Smooth muscle cell (in vitro differentiated cells): ENCODE measurements around the gene ST3GAL4. TPM values are rescaled to one million over a fixed set of nuclear protein-coding genes. Genes with fewer than 3 reads are reported as not detected.

Experiments
- DNase-seq: peaks from one replicate; lab custom pipeline; 2025; ENCODE audit not compliant: unreplicated experiment; lab: John Stamatoyannopoulos, UW
- H2AFZ ChIP-seq: fragments of 200-600 bp; sonication (generic); 2 replicates; pipeline ENCODE4 v1.6.0; 2016; ENCODE audit warnings: antibody characterized with exemption, low read depth, mild to moderate bottlenecking
- H3F3A ChIP-seq: fragments of 200-600 bp; sonication (generic); 2 replicates; pipeline ENCODE4 v1.6.0; 2017; ENCODE audit warnings: antibody characterized with exemption, low read depth
- H3K27ac ChIP-seq: fragments of 200-600 bp; sonication (generic); 2 replicates; pipeline ENCODE4 v1.5.1; 2016; ENCODE audit warnings: low read depth, mild to moderate bottlenecking
- H3K27me3 ChIP-seq: fragments of 200-600 bp; sonication (generic); 2 replicates; pipeline ENCODE4 v1.6.1; 2016; ENCODE audit warnings: low read depth, mild to moderate bottlenecking
- H3K36me3 ChIP-seq: fragments of 200-600 bp; sonication (generic); 2 replicates; pipeline ENCODE4 v1.5.1; 2016; ENCODE audit warnings: low read depth
- H3K4me1 ChIP-seq: fragments of 200-600 bp; sonication (generic); 2 replicates; pipeline ENCODE4 v1.5.1; 2016; ENCODE audit warnings: low read depth
- H3K4me2 ChIP-seq: fragments of 200-600 bp; sonication (generic); 2 replicates; pipeline ENCODE4 v1.6.0; 2016; ENCODE audit warnings: mild to moderate bottlenecking
- H3K4me3 ChIP-seq: fragments of 200-600 bp; sonication (generic); 2 replicates; pipeline ENCODE4 v1.5.1; 2016; ENCODE audit warnings: mild to moderate bottlenecking
- H3K79me2 ChIP-seq: fragments of 200-600 bp; sonication (generic); 2 replicates; pipeline ENCODE4 v1.6.0; 2016; ENCODE audit warnings: low read depth, mild to moderate bottlenecking
- H3K9ac ChIP-seq: fragments of 200-600 bp; sonication (generic); 2 replicates; pipeline ENCODE4 v1.6.0; 2016; ENCODE audit warnings: low read depth
- H3K9me3 ChIP-seq: fragments of 200-600 bp; sonication (generic); replicated peaks from 2 replicates; pipeline ENCODE4 v1.5.1; 2016; ENCODE audit warnings: low read depth
- H4K20me1 ChIP-seq: fragments of 200-600 bp; sonication (generic); 2 replicates; pipeline ENCODE4 v1.6.0; 2016; ENCODE audit warnings: low read depth
- WGBS: methylation state at CpG from one replicate; pipeline ENCODE4 v1.1.7; 2016; ENCODE audit warnings: low lambda C conversion rate; 5-methylcytosine and 5-hydroxymethylcytosine counted together
- polyA plus RNA-seq: library from polyadenylated mRNA; unstranded; fragments of >200 nt; fragmentation: Nextera tagmentation; extraction: Ambion mirVana; gene quantifications from 2 replicates; pipeline ENCODE4 v1.2.1, GENCODE V29; 2016
- total RNA-seq: library from RNA; depleted of rRNA; stranded (reverse); fragments of >200 nt; gene quantifications from 2 replicates; pipeline ENCODE4 v1.2.3, GENCODE V29; 2014
- TF ChIP-seq, protein P1 (sequence below): fragments of 200-600 bp; sonication (generic); IDR thresholded peaks from 2 replicates; pipeline ENCODE4 v1.5.1; 2017; ENCODE audit warnings: borderline replicate concordance, mild to moderate bottlenecking, antibody characterized with exemption; ENCODE audit not compliant: insufficient read depth, poor library complexity, severe bottlenecking

Gene ST3GAL4
- total and polyA plus RNA-seq, 2 experiments from 2014 or later, result 60.3 to 60.9 TPM

DNA sequence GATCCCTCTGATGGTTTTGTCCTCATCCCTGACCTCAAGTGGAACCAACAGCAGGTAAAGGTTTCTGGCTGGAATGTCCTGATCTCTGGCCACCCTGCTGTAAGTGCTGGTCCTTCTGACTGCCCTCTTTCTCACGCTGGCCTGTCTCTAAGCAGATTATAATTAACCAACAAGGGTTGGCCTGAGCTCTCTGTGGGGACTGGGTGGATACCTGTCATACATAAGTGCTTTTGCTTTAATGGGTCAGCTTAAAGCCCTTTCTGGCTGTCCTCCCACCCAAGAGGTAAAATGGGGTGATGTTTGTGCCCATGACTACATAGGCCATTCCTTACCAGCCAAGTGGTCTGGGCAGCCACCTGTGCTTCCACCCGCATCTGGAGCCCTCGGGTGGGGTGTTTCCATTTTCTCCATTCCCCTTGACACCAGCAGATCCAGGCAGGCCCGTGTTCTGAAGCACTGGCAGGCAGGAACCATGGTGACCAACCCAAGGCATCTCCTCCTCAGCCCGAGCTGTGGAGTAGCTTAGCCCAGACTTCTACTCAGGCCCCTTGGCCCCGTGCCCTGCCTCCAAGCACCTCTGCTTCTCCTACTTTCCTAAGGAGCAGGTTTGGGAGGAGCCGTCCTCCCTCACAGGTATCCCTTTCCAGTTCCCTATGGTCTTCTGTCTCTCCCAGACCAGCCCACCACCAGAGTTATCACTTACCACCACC is 17.0 kb upstream of the ST3GAL4 start:
- Histone ChIP-seq H3K4me2 (no peak overlapping the region), H3K27ac (peak overlapping the region; percentile 81), H3K79me2 (no peaks in the 10 kb centered on the region), H3K9me3 (no peaks in the 10 kb centered on the region), H3K27me3 (no peaks in the 10 kb centered on the region), H3K4me1 (peaks cover 41% of the 10 kb centered on the region), H3K9ac (no peak overlapping the region), H2AFZ (no peak overlapping the region), H3K4me3 (no peak overlapping the region), H3F3A (peaks cover 23% of the 10 kb centered on the region), H4K20me1 (no peaks in the 10 kb centered on the region), H3K36me3 (no peaks in the 10 kb centered on the region)
- DNase-seq, result no peak
- WGBS, result 95% methylated on average over 7 of the region's 7 CpGs
- TF ChIP-seq, protein P1, sequence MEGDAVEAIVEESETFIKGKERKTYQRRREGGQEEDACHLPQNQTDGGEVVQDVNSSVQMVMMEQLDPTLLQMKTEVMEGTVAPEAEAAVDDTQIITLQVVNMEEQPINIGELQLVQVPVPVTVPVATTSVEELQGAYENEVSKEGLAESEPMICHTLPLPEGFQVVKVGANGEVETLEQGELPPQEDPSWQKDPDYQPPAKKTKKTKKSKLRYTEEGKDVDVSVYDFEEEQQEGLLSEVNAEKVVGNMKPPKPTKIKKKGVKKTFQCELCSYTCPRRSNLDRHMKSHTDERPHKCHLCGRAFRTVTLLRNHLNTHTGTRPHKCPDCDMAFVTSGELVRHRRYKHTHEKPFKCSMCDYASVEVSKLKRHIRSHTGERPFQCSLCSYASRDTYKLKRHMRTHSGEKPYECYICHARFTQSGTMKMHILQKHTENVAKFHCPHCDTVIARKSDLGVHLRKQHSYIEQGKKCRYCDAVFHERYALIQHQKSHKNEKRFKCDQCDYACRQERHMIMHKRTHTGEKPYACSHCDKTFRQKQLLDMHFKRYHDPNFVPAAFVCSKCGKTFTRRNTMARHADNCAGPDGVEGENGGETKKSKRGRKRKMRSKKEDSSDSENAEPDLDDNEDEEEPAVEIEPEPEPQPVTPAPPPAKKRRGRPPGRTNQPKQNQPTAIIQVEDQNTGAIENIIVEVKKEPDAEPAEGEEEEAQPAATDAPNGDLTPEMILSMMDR, result no peak

DNA sequence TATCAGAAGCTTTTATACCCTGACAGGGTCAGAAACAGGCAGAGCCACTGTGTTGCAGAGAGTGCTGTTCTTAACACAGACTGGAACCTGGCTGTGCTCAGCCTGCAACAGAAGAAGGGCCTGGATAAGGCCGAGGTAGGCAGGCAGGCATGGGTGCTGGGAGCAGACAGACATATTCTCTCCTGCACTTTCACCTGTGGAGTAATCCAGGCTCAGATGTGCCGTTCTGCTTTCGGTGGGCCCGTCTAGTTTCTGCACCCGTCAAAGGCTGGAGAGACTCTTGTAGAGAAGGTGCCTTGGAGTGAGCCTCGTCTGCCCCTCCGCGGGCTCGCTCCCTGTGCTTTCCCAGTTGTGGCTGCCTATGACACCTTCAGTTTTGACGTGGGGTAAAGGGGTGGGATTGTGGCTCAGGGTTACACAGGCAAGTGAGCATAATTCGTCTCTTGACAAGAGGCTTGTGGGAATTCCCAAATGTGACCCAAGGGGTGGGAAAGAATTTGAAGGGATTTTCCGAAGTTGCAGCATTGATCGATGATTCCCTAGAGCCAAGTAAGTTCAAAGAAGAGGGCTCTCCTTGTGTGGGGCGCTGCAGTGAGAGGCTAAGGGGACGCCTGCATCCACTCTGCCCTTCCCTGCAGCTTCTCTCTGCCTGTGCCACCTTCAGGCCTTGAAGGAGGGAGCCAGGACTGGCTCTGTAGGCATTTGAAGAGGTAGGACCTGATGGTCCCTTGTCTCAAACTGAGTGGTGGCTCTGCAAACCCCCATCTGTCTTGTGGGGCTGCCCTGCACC is 16.2 kb upstream of the ST3GAL4 start:
- peak overlapping the region; percentile 81 for H3K27ac ChIP-seq

DNA sequence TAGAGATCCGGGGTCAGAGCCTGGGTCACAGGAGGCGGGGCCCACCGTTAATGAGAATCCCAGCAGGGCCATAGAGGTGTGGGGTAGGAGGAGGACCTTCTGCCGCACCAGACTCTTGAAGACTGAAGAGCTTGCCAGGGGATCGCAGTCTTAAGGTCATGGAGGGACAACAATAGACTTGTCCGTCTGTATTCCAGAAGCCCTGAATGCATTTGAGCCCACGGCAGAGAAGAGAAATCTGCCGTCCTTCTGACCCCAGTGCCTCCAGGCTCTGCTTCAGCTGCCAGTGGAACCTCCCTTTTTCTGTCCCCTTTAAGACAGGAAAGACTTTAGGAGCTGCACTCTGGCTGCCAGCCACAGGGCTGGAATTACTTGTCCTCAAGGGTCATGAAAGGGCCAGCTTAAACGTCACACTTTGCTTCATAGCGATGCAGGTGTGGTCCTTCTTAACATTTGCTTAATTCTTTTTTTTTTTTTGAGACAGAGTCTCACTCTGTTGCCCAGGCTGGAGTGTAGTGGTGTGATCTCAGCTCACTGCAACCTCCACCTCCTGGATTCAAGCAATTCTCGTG is 15.5 kb upstream of the ST3GAL4 start:
- Histone ChIP-seq H3K36me3 (no peaks in the 10 kb centered on the region), H3F3A (peaks cover 21% of the 10 kb centered on the region), H3K9ac (no peak overlapping the region), H3K27me3 (no peaks in the 10 kb centered on the region), H3K9me3 (no peaks in the 10 kb centered on the region), H3K4me3 (no peak overlapping the region), H3K79me2 (no peaks in the 10 kb centered on the region), H2AFZ (no peak overlapping the region), H3K27ac (peak overlapping the region; percentile 81), H3K4me2 (no peak overlapping the region), H3K4me1 (peaks cover 39% of the 10 kb centered on the region), H4K20me1 (no peaks in the 10 kb centered on the region)
- 71% methylated on average over 11 of the region's 11 CpGs for WGBS
- DNase-seq, result no peak
- TF ChIP-seq, protein P1, result no peak

More for the DNA sequence above, 16.2 kb upstream of the ST3GAL4 start:
- TF ChIP-seq, protein P1, result no peak
- Histone ChIP-seq H3K36me3 (no peaks in the 10 kb centered on the region), H3F3A (peaks cover 23% of the 10 kb centered on the region), H3K27me3 (no peaks in the 10 kb centered on the region), H3K4me3 (no peak overlapping the region), H3K9ac (no peak overlapping the region), H3K4me2 (no peak overlapping the region), H3K9me3 (no peaks in the 10 kb centered on the region), H3K79me2 (no peaks in the 10 kb centered on the region), H4K20me1 (no peaks in the 10 kb centered on the region), H2AFZ (no peak overlapping the region), H3K4me1 (peaks cover 41% of the 10 kb centered on the region)
- 82% methylated on average over 15 of the region's 15 CpGs for WGBS
- no peak for DNase-seq
